GM12892 (cell line): Measurements from ENCODE around the gene ESYT3.
"Not testable (repeated sequence)": the region's sequence is repeated elsewhere in the genome, so short reads cannot be mapped to it uniquely, and the experiment has no call there.

Source experiments
- DNase-seq: peaks from one replicate; pipeline ENCODE4 v3.0.0; 2011; ENCODE audit not compliant: insufficient read length
- FAIRE-seq: peaks from 2 replicates; lab custom pipeline; 2011; peaks lifted over from hg19 to GRCh38; lab: Jason Lieb, UNC
- POLR2A ChIP-seq: IDR thresholded peaks from 2 replicates; pipeline ENCODE4 v1.6.1; 2011; ENCODE audit warnings: low read depth, low read length, control low read depth
- POLR2AphosphoS5 ChIP-seq: IDR thresholded peaks from 2 replicates; pipeline ENCODE4 v1.6.1; 2011; ENCODE audit warnings: low read depth, low read length, control low read depth
- TAF1 ChIP-seq: IDR thresholded peaks from 2 replicates; pipeline ENCODE4 v1.6.1; 2011; ENCODE audit warnings: low read depth, mild to moderate bottlenecking, control low read depth, low read length, borderline replicate concordance

ESYT3 gene

GRCh38 chr3:138471481-138471880 lies 37.1 kb downstream of the ESYT3 start:
- DNase-seq (no peak), FAIRE-seq (no peak)
- no peak for TF ChIP-seq POLR2AphosphoS5
- TF ChIP-seq TAF1, result no peak
- no peak for TF ChIP-seq POLR2A

GRCh38 chr3:138472141-138472825 lies 37.9 kb downstream of the ESYT3 start:
- no peak for DNase-seq
- TF ChIP-seq POLR2AphosphoS5, result no peak
- no peak for TF ChIP-seq TAF1
- no peak for TF ChIP-seq POLR2A
- FAIRE-seq, result no peak

- TF ChIP-seq POLR2A (no peak), TAF1 (no peak), POLR2AphosphoS5 (no peak)
- no peak for FAIRE-seq
- DNase-seq, result no peak
Observed at GRCh38 chr3:138473391-138473790, 39.0 kb downstream of the ESYT3 start.

GRCh38 chr3:138474163-138474562 lies 39.7 kb downstream of the ESYT3 start:
- TF ChIP-seq TAF1 (no peak), POLR2AphosphoS5 (no peak), POLR2A (no peak)
- DNase-seq, result no peak
- FAIRE-seq, result no peak

GRCh38 chr3:138476526-138476925 lies 42.1 kb downstream of the ESYT3 start:
- TF ChIP-seq TAF1 (no peak), POLR2AphosphoS5 (no peak), POLR2A (no peak)
- no peak for DNase-seq
- no peak for FAIRE-seq

GRCh38 chr3:138477120-138477519 lies 42.7 kb downstream of the ESYT3 start:
- no peak for DNase-seq
- FAIRE-seq, result no peak
- TF ChIP-seq TAF1 (no peak), POLR2A (no peak), POLR2AphosphoS5 (no peak)

- DNase-seq, result no peak
- TF ChIP-seq POLR2A, result no peak
- TF ChIP-seq TAF1, result no peak
- TF ChIP-seq POLR2AphosphoS5, result no peak
- FAIRE-seq, result no peak
Observed at GRCh38 chr3:138477801-138478200, 43.4 kb downstream of the ESYT3 start.

- TF ChIP-seq POLR2AphosphoS5 (no peak), POLR2A (no peak)
- no peak for DNase-seq
- no peak for FAIRE-seq
Observed at GRCh38 chr3:138479438-138479863, 45.0 kb downstream of the ESYT3 start.

GRCh38 chr3:138484672-138485071 lies 50.3 kb downstream of the ESYT3 start:
- not testable (repeated sequence) for FAIRE-seq, DNase-seq

GRCh38 chr3:138486580-138486979 lies 52.2 kb downstream of the ESYT3 start:
- not testable (repeated sequence) for FAIRE-seq, DNase-seq

- FAIRE-seq (no peak), DNase-seq (no peak)
- no peak for TF ChIP-seq POLR2AphosphoS5
- no peak for TF ChIP-seq TAF1
- no peak for TF ChIP-seq POLR2A
Observed at GRCh38 chr3:138491971-138492370, 57.6 kb downstream of the ESYT3 start.

- no peak for TF ChIP-seq POLR2A
- no peak for TF ChIP-seq POLR2AphosphoS5
- TF ChIP-seq TAF1, result no peak
- DNase-seq (no peak), FAIRE-seq (no peak)
Observed at GRCh38 chr3:138492980-138493675, 58.7 kb downstream of the ESYT3 start.
